Keratinocyte (primary cell): ENCODE measurements around the gene ITPR2. TPM values are rescaled to one million over a fixed set of nuclear protein-coding genes. Genes with fewer than 3 reads are reported as not detected.

ENCODE experiments used
- DNase-seq: peaks from one replicate; pipeline ENCODE4 v3.0.0-alpha.2; 2011; ENCODE audit warnings: low read depth, missing footprints, low spot score
- FAIRE-seq: peaks from 2 replicates; lab custom pipeline; 2011; peaks lifted over from hg19 to GRCh38; lab: Jason Lieb, UNC
- H2AFZ ChIP-seq: 2 replicates; pipeline ENCODE4 v1.6.0; 2012; ENCODE audit warnings: low read length, control low read depth, inconsistent platforms; ENCODE audit not compliant: control insufficient read depth
- H3K27ac ChIP-seq: 2 replicates; pipeline ENCODE4 v1.5.1; 2011; ENCODE audit warnings: low read length; ENCODE audit not compliant: control insufficient read depth, insufficient read depth
- H3K27me3 ChIP-seq: 3 replicates; pipeline ENCODE4 v1.6.0; 2011; ENCODE audit warnings: low read length; ENCODE audit not compliant: control insufficient read depth, insufficient read depth; ENCODE audit errors: extremely low read depth
- H3K36me3 ChIP-seq, 2 experiments: 2 replicates in 1 of 2; 3 replicates in 1 of 2; pipeline ENCODE4 v1.5.1; 2011; ENCODE audit warnings: low read length in 2 of 2, mild to moderate bottlenecking in 1 of 2; ENCODE audit not compliant: control insufficient read depth in 2 of 2, insufficient read depth in 2 of 2; ENCODE audit errors: extremely low read depth in 1 of 2
- H3K4me1 ChIP-seq: 3 replicates; pipeline ENCODE4 v1.5.1; 2011; ENCODE audit warnings: low read length; ENCODE audit not compliant: control insufficient read depth, insufficient read depth; ENCODE audit errors: extremely low read depth
- H3K4me2 ChIP-seq: 3 replicates; pipeline ENCODE4 v1.6.0; 2011; ENCODE audit warnings: low read depth, low read length; ENCODE audit not compliant: control insufficient read depth, insufficient read depth; ENCODE audit errors: extremely low read depth
- H3K4me3 ChIP-seq, 3 experiments: fragments of 200-600 bp in 1 of 3; sonication (generic) in 1 of 3; 2 replicates in 2 of 3; 3 replicates in 1 of 3; pipeline ENCODE4 v1.5.1; 2011 to 2016; ENCODE audit warnings: low read length in 3 of 3, mild to moderate bottlenecking in 3 of 3, control low read depth in 2 of 3, inconsistent platforms in 1 of 3, low read depth in 1 of 3, mixed read lengths in 1 of 3, mixed run types in 1 of 3, moderate library complexity in 1 of 3; ENCODE audit not compliant: control insufficient read depth in 2 of 3, insufficient read depth in 2 of 3; ENCODE audit errors: extremely low read depth in 1 of 3
- H3K79me2 ChIP-seq: 2 replicates; pipeline ENCODE4 v1.6.0; 2012; ENCODE audit warnings: low read length; ENCODE audit not compliant: control insufficient read depth, insufficient read depth
- H3K9ac ChIP-seq: 3 replicates; pipeline ENCODE4 v1.6.0; 2011; ENCODE audit warnings: low read length; ENCODE audit not compliant: control insufficient read depth, insufficient read depth; ENCODE audit errors: extremely low read depth
- H3K9me1 ChIP-seq: 3 replicates; pipeline ENCODE4 v1.6.0; 2011; ENCODE audit warnings: low read length; ENCODE audit not compliant: control insufficient read depth, insufficient read depth; ENCODE audit errors: extremely low read depth
- H3K9me3 ChIP-seq: 2 replicates; pipeline ENCODE4 v1.5.1; 2012; ENCODE audit warnings: low read depth, low read length; ENCODE audit not compliant: control insufficient read depth
- H4K20me1 ChIP-seq: 3 replicates; pipeline ENCODE4 v1.6.0; 2011; ENCODE audit warnings: low read length; ENCODE audit not compliant: control insufficient read depth, insufficient read depth; ENCODE audit errors: extremely low read depth
- CTCF ChIP-seq, 3 experiments: IDR thresholded peaks in 1 of 3; conservative IDR thresholded peaks in 1 of 3; optimal IDR thresholded peaks in 1 of 3; 2 replicates in 2 of 3; 3 replicates in 1 of 3; pipeline versions ENCODE3 to v1.5.1; 2011; ENCODE audit warnings: low read length in 3 of 3, mild to moderate bottlenecking in 3 of 3, moderate library complexity in 2 of 3, control low read depth in 1 of 3, inconsistent platforms in 1 of 3; ENCODE audit not compliant: insufficient read depth in 2 of 3; ENCODE audit errors: extremely low read depth in 1 of 3
- EZH2 ChIP-seq: IDR thresholded peaks from one replicate; pipeline ENCODE4 v1.6.1; 2012; ENCODE audit warnings: inconsistent platforms, mild to moderate bottlenecking, low read length, moderate library complexity
- dilution Hi-C: fragments of 300-500 bp; cut with MboI; formaldehyde crosslinking; loops from one replicate; pipeline ENCODE4 v1.7.0; 2020; ENCODE audit warnings: low sequenced_read_pairs; ENCODE audit not compliant: extremely low pct_ligation_motif_present
- polyA plus RNA-seq, 5 experiments: library from polyadenylated mRNA; depleted of rRNA in 3 of 5; stranded (reverse) in 3 of 5; stranded (forward) in 1 of 5; unstranded in 1 of 5; fragments of >200 nt; gene quantifications; 1 replicate in 1 of 5; 2 replicates in 3 of 5; 3 replicates in 1 of 5; pipeline versions ENCODE4 v1.2.1 to v1.2.3, GENCODE V29; 2011 to 2012; ENCODE audit warnings: missing spikeins in 2 of 5, low read depth in 1 of 5, low replicate concordance in 1 of 5

Gene ITPR2
- polyA plus RNA-seq, 1 donor (not counting 4 experiments of a cell fraction or from before 2014, with no cell fraction given): 7.6 TPM

GRCh38 chr12:26704214-26704613 is 128.8 kb downstream of the ITPR2 start:
- Histone ChIP-seq H4K20me1 (no peaks in the 10 kb centered on the region), H2AFZ (no peak overlapping the region), H3K4me1 (peaks cover 2% of the 10 kb centered on the region), H3K79me2 (no peaks in the 10 kb centered on the region), H3K9me3 (no peaks in the 10 kb centered on the region), H3K36me3 (peaks cover 0 to 1% of the 10 kb centered on the region in 2 experiments), H3K4me2 (no peak overlapping the region), H3K27ac (no peak overlapping the region), H3K9me1 (no peaks in the 10 kb centered on the region), H3K27me3 (no peaks in the 10 kb centered on the region), H3K9ac (no peak overlapping the region), H3K4me3 (no peak overlapping the region)
- dilution Hi-C loops: no loop called here
- no peak for TF ChIP-seq EZH2
- TF ChIP-seq CTCF (optimal IDR thresholded peaks at IDR 0.05 in 1 of 3, IDR thresholded peaks at IDR 0.05 in 1 of 3, conservative IDR thresholded peaks at IDR 0.05 in 1 of 3; ENCODE audit: extremely low read depth in 1 of 3, insufficient read depth in 2 of 3, low read length in 3 of 3): no peak
- DNase-seq (no peak), FAIRE-seq (no peak)

- Histone ChIP-seq H3K9me3 (no peaks in the 10 kb centered on the region), H3K9me1 (no peaks in the 10 kb centered on the region), H3K27me3 (no peaks in the 10 kb centered on the region), H3K79me2 (no peaks in the 10 kb centered on the region), H3K4me2 (no peak overlapping the region), H3K9ac (no peak overlapping the region), H3K36me3 (peaks cover 0 to 1% of the 10 kb centered on the region in 2 experiments), H3K4me1 (peaks cover 6% of the 10 kb centered on the region), H2AFZ (no peak overlapping the region), H3K27ac (no peak overlapping the region), H4K20me1 (no peaks in the 10 kb centered on the region), H3K4me3 (no peak overlapping the region)
- TF ChIP-seq EZH2 (no peak), CTCF (optimal IDR thresholded peaks at IDR 0.05 in 1 of 3, IDR thresholded peaks at IDR 0.05 in 1 of 3, conservative IDR thresholded peaks at IDR 0.05 in 1 of 3; ENCODE audit: extremely low read depth in 1 of 3, insufficient read depth in 2 of 3, low read length in 3 of 3) (no peak)
- FAIRE-seq (no peak), DNase-seq (no peak)
- dilution Hi-C loops: no loop called here
Measured at GRCh38 chr12:26702741-26703140, 130.3 kb downstream of the ITPR2 start.
